Endothelial cell of umbilical vein (primary cell): ENCODE data around the gene RUBCN. TPM values are rescaled to one million over a fixed set of nuclear protein-coding genes. Genes with fewer than 3 reads are reported as not detected.

Source experiments
- BruUV-seq: library from RNA; stranded (reverse); fragments of 400-500 nt; replicated peaks from 2 replicates; lab custom pipeline; 2021; lab: Mats Ljungman, UMichigan
- CTCF ChIA-PET: fragments of 300-600, 350-600 bp; sonication (Branson Sonifier 250); formaldehyde crosslinking; loops from one replicate; lab custom pipeline; 2021; ENCODE audit warnings: antibody characterized with exemption, inconsistent platforms; lab: Charles Lee
- POLR2A ChIA-PET: fragments of 300-600, 350-600 bp; sonication (Branson Sonifier 250); formaldehyde crosslinking; loops from one replicate; lab custom pipeline; 2021; ENCODE audit warnings: antibody characterized with exemption, inconsistent platforms; lab: Charles Lee
- DNase-seq: peaks from one replicate; pipeline ENCODE4 v3.0.0-alpha.2; 2011; ENCODE audit warnings: low read depth, low spot score
- FAIRE-seq: peaks from 2 replicates; lab custom pipeline; 2011; peaks lifted over from hg19 to GRCh38; lab: Jason Lieb, UNC
- H2AFZ ChIP-seq: 2 replicates; pipeline ENCODE4 v1.6.0; 2012; ENCODE audit warnings: low read depth, low read length, control low read depth, inconsistent platforms
- H3K27ac ChIP-seq: 2 replicates; pipeline ENCODE4 v1.5.1; 2011; ENCODE audit warnings: low read depth, mild to moderate bottlenecking, control low read depth, low read length, moderate library complexity; ENCODE audit not compliant: insufficient read depth
- H3K27me3 ChIP-seq, 2 experiments: 2 replicates each; pipeline versions ENCODE4 v1.6.0 to v1.6.1; 2011; ENCODE audit warnings: low read length in 2 of 2, mixed read lengths in 1 of 2; ENCODE audit not compliant: control insufficient read depth in 2 of 2, insufficient read depth in 2 of 2
- H3K36me3 ChIP-seq, 2 experiments: 2 replicates in 1 of 2; 3 replicates in 1 of 2; pipeline ENCODE4 v1.5.1; 2011; ENCODE audit warnings: low read length in 2 of 2, mild to moderate bottlenecking in 1 of 2, moderate library complexity in 1 of 2; ENCODE audit not compliant: control insufficient read depth in 2 of 2, insufficient read depth in 2 of 2; ENCODE audit errors: extremely low read depth in 1 of 2
- H3K4me1 ChIP-seq: 3 replicates; pipeline ENCODE4 v1.5.1; 2011; ENCODE audit warnings: mild to moderate bottlenecking, low read length; ENCODE audit not compliant: control insufficient read depth, insufficient read depth; ENCODE audit errors: extremely low read depth
- H3K4me2 ChIP-seq: 2 replicates; pipeline ENCODE4 v1.6.1; 2011; ENCODE audit warnings: low read length, control low read depth, mixed read lengths; ENCODE audit not compliant: insufficient read depth
- H3K4me3 ChIP-seq, 3 experiments: fragments of 200-600 bp in 1 of 3; sonication (generic), shearing (Covaris generic) in 1 of 3; replicated peaks in 1 of 3; 2 replicates each; pipeline ENCODE4 v1.5.1; 2011 to 2016; ENCODE audit warnings: control low read depth in 3 of 3, low read length in 3 of 3, mild to moderate bottlenecking in 2 of 3, inconsistent platforms in 1 of 3, low read depth in 1 of 3, moderate library complexity in 1 of 3; ENCODE audit not compliant: insufficient read depth in 1 of 3
- H3K79me2 ChIP-seq: 2 replicates; pipeline ENCODE4 v1.6.0; 2012; ENCODE audit warnings: low read length, inconsistent platforms; ENCODE audit not compliant: control insufficient read depth, insufficient read depth
- H3K9ac ChIP-seq: replicated peaks from 2 replicates; pipeline ENCODE3; 2011; ENCODE audit warnings: low read length, control low read depth; ENCODE audit not compliant: insufficient read depth; ENCODE audit errors: extremely low read depth
- H3K9me1 ChIP-seq: replicated peaks from 3 replicates; pipeline ENCODE4 v1.6.0; 2011; ENCODE audit warnings: mild to moderate bottlenecking, low read length; ENCODE audit not compliant: control insufficient read depth, insufficient read depth; ENCODE audit errors: extremely low read depth
- H3K9me3 ChIP-seq: replicated peaks from 2 replicates; pipeline ENCODE4 v1.5.1; 2012; ENCODE audit warnings: low read length, inconsistent platforms; ENCODE audit not compliant: control insufficient read depth, insufficient read depth
- H4K20me1 ChIP-seq: replicated peaks from 2 replicates; pipeline ENCODE3; 2011; ENCODE audit warnings: mild to moderate bottlenecking, low read length; ENCODE audit not compliant: control insufficient read depth, insufficient read depth; ENCODE audit errors: extremely low read depth
- CTCF ChIP-seq, 2 donors: IDR thresholded peaks; 1 replicate in 1 of 2; 2 replicates in 1 of 2; pipeline ENCODE4 v1.5.1; 2011; ENCODE audit warnings: low read length in 2 of 2, mild to moderate bottlenecking in 2 of 2, moderate library complexity in 2 of 2, control low read depth in 1 of 2, inconsistent platforms in 1 of 2, low read depth in 1 of 2; ENCODE audit not compliant: insufficient read depth in 1 of 2; ENCODE audit errors: extremely low read depth in 1 of 2
- EZH2 ChIP-seq: IDR thresholded peaks from 2 replicates; pipeline ENCODE4 v1.6.1; 2012; ENCODE audit warnings: borderline replicate concordance, low read depth, mild to moderate bottlenecking, moderate library complexity, low read length, inconsistent platforms; ENCODE audit not compliant: severe bottlenecking
- FOS ChIP-seq: IDR thresholded peaks from 2 replicates; pipeline ENCODE4 v1.6.1; 2011; ENCODE audit warnings: mild to moderate bottlenecking, low read length, moderate library complexity, borderline replicate concordance; ENCODE audit not compliant: insufficient read depth
- GATA2 ChIP-seq: IDR thresholded peaks from 2 replicates; pipeline ENCODE4 v1.7.0; 2011; ENCODE audit warnings: low read depth, mild to moderate bottlenecking, moderate library complexity, mixed read lengths, low read length; ENCODE audit not compliant: insufficient read length, insufficient read depth
- JUN ChIP-seq: IDR thresholded peaks from 2 replicates; pipeline ENCODE4 v1.6.1; 2011; ENCODE audit warnings: borderline replicate concordance, low read depth; ENCODE audit not compliant: insufficient read length, insufficient read depth
- MAX ChIP-seq: IDR thresholded peaks from 2 replicates; pipeline ENCODE4 v1.6.1; 2011; ENCODE audit not compliant: insufficient read depth, insufficient read length
- MYC ChIP-seq: IDR thresholded peaks from one replicate; pipeline ENCODE4 v1.6.1; 2011; ENCODE audit warnings: mild to moderate bottlenecking, low read depth, low read length
- POLR2A ChIP-seq: IDR thresholded peaks from 2 replicates; pipeline ENCODE4 v1.6.1; 2012; ENCODE audit warnings: low read depth, mild to moderate bottlenecking, control low read depth, low read length
- POLR2AphosphoS5 ChIP-seq: IDR thresholded peaks from 2 replicates; pipeline ENCODE4 v1.6.1; 2012; ENCODE audit warnings: low read depth, mild to moderate bottlenecking, control low read depth, low read length, moderate library complexity; ENCODE audit not compliant: insufficient read depth
- dilution Hi-C: fragments of 300-500 bp; cut with MboI; formaldehyde crosslinking; loops from one replicate; pipeline ENCODE4 v1.15.0; 2019; ENCODE audit warnings: low sequenced_read_pairs; ENCODE audit not compliant: extremely low pct_ligation_motif_present
- intact Hi-C: fragments of 100-400 bp; cut with micrococcal nuclease; formaldehyde crosslinking; loops from one replicate; pipeline ENCODE4 v1.10.0; 2022
- polyA plus RNA-seq, 4 experiments: library from polyadenylated mRNA; depleted of rRNA in 3 of 4; stranded (reverse) in 3 of 4; unstranded in 1 of 4; fragments of >200 nt; gene quantifications; 2 replicates each; pipeline versions ENCODE4 v1.2.1 to v1.2.3, GENCODE V29; 2011 to 2012; ENCODE audit warnings: missing spikeins in 1 of 4
- total RNA-seq: library from RNA; stranded (reverse); gene quantifications from 2 replicates; pipeline ENCODE4 v1.2.3, GENCODE V29; 2021

Gene RUBCN
- total and polyA plus RNA-seq, 2 donors (not counting 3 experiments of a cell fraction or from before 2014, with no cell fraction given) = 15.0 to 25.8 TPM

GRCh38 chr3:197701841-197702240, 34.9 kb downstream of the RUBCN start:
- no TSS peak for BruUV-seq
- intact Hi-C loops (no loop called here), dilution Hi-C loops (no loop called here)
- H2AFZ ChIP-seq = no peak overlapping the region
- H3K4me1 ChIP-seq = no peaks in the 10 kb centered on the region
- DNase-seq (no peak), FAIRE-seq (no peak)
- H3K9me3 ChIP-seq = no peaks in the 10 kb centered on the region
- peaks cover 9 to 23% of the 10 kb centered on the region in 2 experiments for H3K36me3 ChIP-seq
- H3K9ac ChIP-seq = no peak overlapping the region
- H3K27me3 ChIP-seq = no peaks in the 10 kb centered on the region
- no peaks in the 10 kb centered on the region for H4K20me1 ChIP-seq
- ChIA-PET CTCF (no interaction called here), POLR2A (interaction anchor here (0.5 kb wide), 1 partner anchor 29 kb away, joined by 10 read pairs; no protein-coding TSS in a partner anchor)
- H3K4me2 ChIP-seq = no peak overlapping the region
- TF ChIP-seq POLR2AphosphoS5 = no peak
- TF ChIP-seq FOS = no peak
- TF ChIP-seq JUN = no peak
- TF ChIP-seq MYC = no peak
- TF ChIP-seq CTCF (IDR thresholded peaks at IDR 0.05; ENCODE audit: extremely low read depth in 1 of 2, insufficient read depth in 1 of 2, low read depth in 1 of 2, low read length in 2 of 2) = no peak
- no peak for TF ChIP-seq MAX
- TF ChIP-seq POLR2A = no peak
- TF ChIP-seq EZH2 = no peak
- no peak for TF ChIP-seq GATA2
- H3K27ac ChIP-seq = no peak overlapping the region
- no peaks in the 10 kb centered on the region for H3K9me1 ChIP-seq
- H3K4me3 ChIP-seq = no peak overlapping the region
- no peaks in the 10 kb centered on the region for H3K79me2 ChIP-seq
